ENCODE results near the gene RPP40.

DNA sequence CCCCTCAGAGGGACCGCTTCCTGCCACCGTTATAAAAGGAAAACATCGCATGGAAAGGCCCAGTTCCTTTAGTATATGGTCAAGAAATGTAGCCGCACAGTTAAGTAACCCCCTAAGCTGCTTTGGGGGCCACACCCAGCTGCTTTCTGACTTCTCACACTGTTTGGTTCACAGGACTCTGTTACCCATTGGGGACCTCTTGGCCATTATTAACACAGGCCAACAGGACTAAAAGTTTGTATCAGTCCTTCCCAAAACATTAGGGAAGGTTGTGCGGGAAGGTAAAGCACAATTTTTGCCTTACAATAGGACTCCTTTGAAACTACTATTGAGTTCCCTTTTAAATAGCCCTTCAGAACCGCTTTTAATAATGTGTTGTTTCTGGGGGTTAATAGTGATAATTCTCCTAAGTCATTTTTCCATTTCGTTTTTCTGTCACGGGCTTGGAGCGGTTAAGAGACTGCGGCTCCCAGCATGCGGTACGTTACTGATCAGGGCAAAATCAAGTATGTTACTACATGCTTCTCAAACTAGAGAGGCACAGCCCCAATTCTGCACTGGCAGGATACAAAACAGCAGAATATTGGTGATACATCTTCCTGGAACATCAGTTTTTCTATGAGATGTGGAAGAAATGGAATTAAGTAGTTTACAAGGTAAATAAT, 668 bp upstream of the RPP40 start:
- no peak for TF ChIP-seq POLR2AphosphoS5 (IDR thresholded peaks at IDR 0.05; ENCODE audit: borderline replicate concordance, low read depth, low read length)
- TF ChIP-seq FOXP2 (optimal IDR thresholded peaks at IDR 0.05; ENCODE audit: control extremely low read depth, extremely low read length, insufficient read depth): no peak
- no peak for TF ChIP-seq EZH2 (IDR thresholded peaks at IDR 0.05)
